HUES64 (cell line): Measurements from ENCODE around the gene UBAC2.

ENCODE experiments used
- H3K27ac ChIP-seq: 2 replicates; pipeline ENCODE4 v1.7.0; 2013; ENCODE audit warnings: low read depth, low read length, inconsistent platforms
- H3K27me3 ChIP-seq: 2 replicates; pipeline ENCODE4 v1.6.1; 2013; ENCODE audit warnings: mild to moderate bottlenecking, low read length; ENCODE audit not compliant: insufficient read depth
- H3K36me3 ChIP-seq: 2 replicates; pipeline ENCODE4 v1.6.1; 2013; ENCODE audit warnings: mild to moderate bottlenecking, low read length; ENCODE audit not compliant: insufficient read depth
- H3K4me1 ChIP-seq: 2 replicates; pipeline ENCODE4 v1.6.1; 2013; ENCODE audit warnings: mild to moderate bottlenecking, low read length, moderate library complexity; ENCODE audit not compliant: insufficient read depth
- H3K4me3 ChIP-seq: 2 replicates; pipeline ENCODE4 v1.5.1; 2013; ENCODE audit warnings: mild to moderate bottlenecking, low read length, moderate library complexity
- H3K9ac ChIP-seq: 2 replicates; pipeline ENCODE4 v1.6.1; 2013; ENCODE audit warnings: mild to moderate bottlenecking, low read depth, low read length
- H3K9me3 ChIP-seq: 2 replicates; pipeline ENCODE4 v1.6.1; 2013; ENCODE audit warnings: low read depth, low read length; ENCODE audit not compliant: insufficient read depth
- WGBS: fragments of 150-250, 120-280 bp; methylation state at CpG from one replicate; pipeline ENCODE4 v1.1.7; 2013; ENCODE audit warnings: missing lambda C conversion rate; 5-methylcytosine and 5-hydroxymethylcytosine counted together

Gene UBAC2

GRCh38 chr13:99263126-99263785 is 62.6 kb downstream of the UBAC2 start:
- no peaks in the 10 kb centered on the region for H3K27me3 ChIP-seq
- H3K9me3 ChIP-seq: no peaks in the 10 kb centered on the region
- H3K27ac ChIP-seq: no peak overlapping the region
- 98% methylated on average over 7 of the region's 7 CpGs for WGBS
- H3K36me3 ChIP-seq: peaks cover 20% of the 10 kb centered on the region
- no peak overlapping the region for H3K9ac ChIP-seq
- H3K4me1 ChIP-seq: no peaks in the 10 kb centered on the region
- H3K4me3 ChIP-seq: no peak overlapping the region

- WGBS: 39% methylated on average over 1 of the region's 1 CpG
- H3K9me3 ChIP-seq: no peaks in the 10 kb centered on the region
- H3K9ac ChIP-seq: no peak overlapping the region
- H3K4me1 ChIP-seq: no peaks in the 10 kb centered on the region
- H3K36me3 ChIP-seq: peaks cover 20% of the 10 kb centered on the region
- H3K4me3 ChIP-seq: no peak overlapping the region
- no peak overlapping the region for H3K27ac ChIP-seq
- no peaks in the 10 kb centered on the region for H3K27me3 ChIP-seq
Measured at GRCh38 chr13:99264051-99264450, 63.4 kb downstream of the UBAC2 start.

GRCh38 chr13:99265162-99265800 is 64.6 kb downstream of the UBAC2 start:
- WGBS: 88% methylated on average over 8 of the region's 8 CpGs
- H3K36me3 ChIP-seq: peaks cover 13% of the 10 kb centered on the region
- no peaks in the 10 kb centered on the region for H3K9me3 ChIP-seq
- H3K27me3 ChIP-seq: no peaks in the 10 kb centered on the region
- no peaks in the 10 kb centered on the region for H3K4me1 ChIP-seq
- no peak overlapping the region for H3K27ac ChIP-seq
- no peak overlapping the region for H3K4me3 ChIP-seq
- H3K9ac ChIP-seq: no peak overlapping the region

GRCh38 chr13:99265821-99266426 is 65.3 kb downstream of the UBAC2 start:
- no peak overlapping the region for H3K4me3 ChIP-seq
- peaks cover 13% of the 10 kb centered on the region for H3K36me3 ChIP-seq
- no peaks in the 10 kb centered on the region for H3K4me1 ChIP-seq
- H3K27ac ChIP-seq: no peak overlapping the region
- H3K9ac ChIP-seq: no peak overlapping the region
- WGBS: 67% methylated on average over 3 of the region's 3 CpGs
- no peaks in the 10 kb centered on the region for H3K27me3 ChIP-seq
- no peaks in the 10 kb centered on the region for H3K9me3 ChIP-seq

GRCh38 chr13:99266827-99267226 is 66.2 kb downstream of the UBAC2 start:
- no peaks in the 10 kb centered on the region for H3K4me1 ChIP-seq
- no peak overlapping the region for H3K27ac ChIP-seq
- no peaks in the 10 kb centered on the region for H3K9me3 ChIP-seq
- WGBS: 79% methylated on average over 5 of the region's 6 CpGs
- H3K9ac ChIP-seq: no peak overlapping the region
- no peak overlapping the region for H3K4me3 ChIP-seq
- no peaks in the 10 kb centered on the region for H3K27me3 ChIP-seq
- H3K36me3 ChIP-seq: peaks cover 8% of the 10 kb centered on the region; the same call in 1 of the 2 replicates

- peaks cover 8% of the 10 kb centered on the region; the same call in 1 of the 2 replicates for H3K36me3 ChIP-seq
- no peak overlapping the region for H3K4me3 ChIP-seq
- H3K9ac ChIP-seq: no peak overlapping the region
- WGBS: 94% methylated on average over 4 of the region's 4 CpGs
- H3K9me3 ChIP-seq: 0 out of 2 replicates have a peak, but pooled peaks cover 3% of the 10 kb centered on the region
- no peaks in the 10 kb centered on the region for H3K27me3 ChIP-seq
- H3K27ac ChIP-seq: no peak overlapping the region
- H3K4me1 ChIP-seq: no peaks in the 10 kb centered on the region
Measured at GRCh38 chr13:99267927-99268326, 67.3 kb downstream of the UBAC2 start.

- H3K4me1 ChIP-seq: no peaks in the 10 kb centered on the region
Measured at GRCh38 chr13:99268822-99269221, 68.2 kb downstream of the UBAC2 start.

GRCh38 chr13:99269627-99270241 is 69.1 kb downstream of the UBAC2 start:
- Histone ChIP-seq H3K9ac (no peak overlapping the region), H3K36me3 (peaks cover 5% of the 10 kb centered on the region; the same call in 1 of the 2 replicates), H3K4me1 (no peaks in the 10 kb centered on the region), H3K27ac (no peak overlapping the region), H3K4me3 (no peak overlapping the region), H3K27me3 (no peaks in the 10 kb centered on the region), H3K9me3 (0 out of 2 replicates have a peak, but pooled peaks cover 3% of the 10 kb centered on the region)
- 96% methylated on average over 1 of the region's 3 CpGs for WGBS

More at GRCh38 chr13:99268822-99269221, 68.2 kb downstream of the UBAC2 start:
- Histone ChIP-seq H3K9ac (no peak overlapping the region), H3K9me3 (0 out of 2 replicates have a peak, but pooled peaks cover 3% of the 10 kb centered on the region), H3K27me3 (no peaks in the 10 kb centered on the region), H3K27ac (no peak overlapping the region), H3K4me3 (no peak overlapping the region), H3K36me3 (peaks cover 5% of the 10 kb centered on the region; the same call in 1 of the 2 replicates)
- WGBS: 95% methylated on average over 3 of the region's 3 CpGs

- Histone ChIP-seq H3K27ac (no peak overlapping the region), H3K9ac (no peak overlapping the region), H3K9me3 (0 out of 2 replicates have a peak, but pooled peaks cover 3% of the 10 kb centered on the region), H3K27me3 (no peaks in the 10 kb centered on the region), H3K36me3 (peaks cover 5% of the 10 kb centered on the region; the same call in 1 of the 2 replicates), H3K4me1 (no peaks in the 10 kb centered on the region), H3K4me3 (no peak overlapping the region)
- 95% methylated on average over 2 of the region's 2 CpGs for WGBS
Measured at GRCh38 chr13:99270518-99270917, 69.9 kb downstream of the UBAC2 start.

GRCh38 chr13:99271249-99271648 is 70.6 kb downstream of the UBAC2 start:
- H3K27ac ChIP-seq: no peak overlapping the region
- 96% methylated on average over 3 of the region's 3 CpGs for WGBS
- peaks cover 5% of the 10 kb centered on the region; the same call in 1 of the 2 replicates for H3K36me3 ChIP-seq
- H3K4me3 ChIP-seq: no peak overlapping the region
- H3K27me3 ChIP-seq: no peaks in the 10 kb centered on the region
- H3K9ac ChIP-seq: no peak overlapping the region
- peaks cover 5% of the 10 kb centered on the region; the same call in 1 of the 2 replicates for H3K4me1 ChIP-seq
- 0 out of 2 replicates have a peak, but pooled peaks cover 3% of the 10 kb centered on the region for H3K9me3 ChIP-seq

GRCh38 chr13:99272481-99272880 is 71.8 kb downstream of the UBAC2 start:
- Histone ChIP-seq H3K4me3 (no peak overlapping the region), H3K9me3 (0 out of 2 replicates have a peak, but pooled peaks cover 3% of the 10 kb centered on the region), H3K4me1 (peaks cover 10% of the 10 kb centered on the region; the same call in 1 of the 2 replicates), H3K27me3 (no peaks in the 10 kb centered on the region), H3K27ac (no peak overlapping the region), H3K9ac (no peak overlapping the region), H3K36me3 (peaks cover 5% of the 10 kb centered on the region; the same call in 1 of the 2 replicates)
- WGBS: 96% methylated on average over 2 of the region's 2 CpGs
